Measurements from ENCODE around the gene PIK3AP1. TPM values are rescaled to one million over a fixed set of nuclear protein-coding genes. Genes with fewer than 3 reads are reported as not detected.
A peak's percentile ranks its signal among the peaks of the same experiment; 100 is the strongest.

Gene PIK3AP1
- total RNA-seq, 1 experiment from 2014 or later = 3.7 TPM

- no peak for TF ChIP-seq EZH2phosphoT487 (IDR thresholded peaks at IDR 0.05; ENCODE audit: borderline replicate concordance, low read length)
- TF ChIP-seq EZH2 (IDR thresholded peaks at IDR 0.05; ENCODE audit: low read length, unreplicated experiment) = no peak
- TF ChIP-seq, protein P1, sequence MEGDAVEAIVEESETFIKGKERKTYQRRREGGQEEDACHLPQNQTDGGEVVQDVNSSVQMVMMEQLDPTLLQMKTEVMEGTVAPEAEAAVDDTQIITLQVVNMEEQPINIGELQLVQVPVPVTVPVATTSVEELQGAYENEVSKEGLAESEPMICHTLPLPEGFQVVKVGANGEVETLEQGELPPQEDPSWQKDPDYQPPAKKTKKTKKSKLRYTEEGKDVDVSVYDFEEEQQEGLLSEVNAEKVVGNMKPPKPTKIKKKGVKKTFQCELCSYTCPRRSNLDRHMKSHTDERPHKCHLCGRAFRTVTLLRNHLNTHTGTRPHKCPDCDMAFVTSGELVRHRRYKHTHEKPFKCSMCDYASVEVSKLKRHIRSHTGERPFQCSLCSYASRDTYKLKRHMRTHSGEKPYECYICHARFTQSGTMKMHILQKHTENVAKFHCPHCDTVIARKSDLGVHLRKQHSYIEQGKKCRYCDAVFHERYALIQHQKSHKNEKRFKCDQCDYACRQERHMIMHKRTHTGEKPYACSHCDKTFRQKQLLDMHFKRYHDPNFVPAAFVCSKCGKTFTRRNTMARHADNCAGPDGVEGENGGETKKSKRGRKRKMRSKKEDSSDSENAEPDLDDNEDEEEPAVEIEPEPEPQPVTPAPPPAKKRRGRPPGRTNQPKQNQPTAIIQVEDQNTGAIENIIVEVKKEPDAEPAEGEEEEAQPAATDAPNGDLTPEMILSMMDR (conservative IDR thresholded peaks at IDR 0.05; ENCODE audit: low read depth, low read length) = no peak
- no peaks in the 10 kb centered on the region for H3K9me2 ChIP-seq (replicated peaks; ENCODE audit: low read length)
- no peak overlapping the region for H2AFZ ChIP-seq (ENCODE audit: low read length)
- no peaks in the 10 kb centered on the region for H3F3A ChIP-seq (ENCODE audit: low read length, unreplicated experiment)
- POLR2A ChIA-PET (ENCODE audit: unreplicated experiment) = no interaction called here
- no peaks in the 10 kb centered on the region for H3K9me3 ChIP-seq (ENCODE audit: low read length)
- DNase-seq (peak; percentile 17), ATAC-seq (no peak)
- no peak overlapping the region for H3K9ac ChIP-seq (ENCODE audit: low read length)
- no TSS peak for BruUV-seq (replicated peaks)
- H3K4me1 ChIP-seq (ENCODE audit: insufficient read depth, low read length) = peaks cover 6% of the 10 kb centered on the region
- no peaks in the 10 kb centered on the region for H4K20me1 ChIP-seq (ENCODE audit: low read length)
- H3K4me2 ChIP-seq (ENCODE audit: low read length) = no peak overlapping the region
- H3K79me2 ChIP-seq (ENCODE audit: low read length) = no peaks in the 10 kb centered on the region
- no peak overlapping the region for H3K27ac ChIP-seq (ENCODE audit: low read length)
- H3K4me3 ChIP-seq (ENCODE audit: low read length) = no peak overlapping the region
- H3K36me3 ChIP-seq (ENCODE audit: low read depth, low read length) = no peaks in the 10 kb centered on the region
- intact Hi-C loops (cut with micrococcal nuclease) = no loop called here
- CTCF ChIA-PET = no interaction called here
- H3K27me3 ChIP-seq (ENCODE audit: low read length) = no peaks in the 10 kb centered on the region
Measured at GRCh38 chr10:96606216-96606615, 114.1 kb downstream of the PIK3AP1 start.

GRCh38 chr10:96600337-96600736 lies 120.0 kb downstream of the PIK3AP1 start:
- Histone ChIP-seq H3K9me3 (ENCODE audit: low read length) (no peaks in the 10 kb centered on the region), H3K4me3 (ENCODE audit: low read length) (no peak overlapping the region), H3K9me2 (replicated peaks; ENCODE audit: low read length) (no peaks in the 10 kb centered on the region), H3K27me3 (ENCODE audit: low read length) (no peaks in the 10 kb centered on the region), H3K79me2 (ENCODE audit: low read length) (no peaks in the 10 kb centered on the region), H4K20me1 (ENCODE audit: low read length) (no peaks in the 10 kb centered on the region), H3K27ac (ENCODE audit: low read length) (no peak overlapping the region), H3K4me1 (ENCODE audit: insufficient read depth, low read length) (peaks cover 7% of the 10 kb centered on the region), H2AFZ (ENCODE audit: low read length) (no peak overlapping the region), H3F3A (ENCODE audit: low read length, unreplicated experiment) (no peaks in the 10 kb centered on the region), H3K36me3 (ENCODE audit: low read depth, low read length) (no peaks in the 10 kb centered on the region), H3K4me2 (ENCODE audit: low read length) (no peak overlapping the region), H3K9ac (ENCODE audit: low read length) (no peak overlapping the region)
- intact Hi-C loops (cut with micrococcal nuclease) = no loop called here
- TF ChIP-seq EZH2 (IDR thresholded peaks at IDR 0.05; ENCODE audit: low read length, unreplicated experiment) = no peak
- TF ChIP-seq EZH2phosphoT487 (IDR thresholded peaks at IDR 0.05; ENCODE audit: borderline replicate concordance, low read length) = no peak
- no TSS peak for BruUV-seq (replicated peaks)
- ATAC-seq (no peak), DNase-seq (no peak)
- CTCF ChIA-PET = no interaction called here
- POLR2A ChIA-PET (ENCODE audit: unreplicated experiment) = no interaction called here

GRCh38 chr10:96598846-96599245 lies 121.5 kb downstream of the PIK3AP1 start:
- ATAC-seq = no peak

More at GRCh38 chr10:96598846-96599245, 121.5 kb downstream of the PIK3AP1 start:
- H2AFZ ChIP-seq (ENCODE audit: low read length) = no peak overlapping the region
- no peak overlapping the region for H3K27ac ChIP-seq (ENCODE audit: low read length)
- BruUV-seq (replicated peaks) = no TSS peak
- H3K4me3 ChIP-seq (ENCODE audit: low read length) = no peak overlapping the region
- no peaks in the 10 kb centered on the region for H3K36me3 ChIP-seq (ENCODE audit: low read depth, low read length)
- no peaks in the 10 kb centered on the region for H3K9me3 ChIP-seq (ENCODE audit: low read length)
- no peaks in the 10 kb centered on the region for H3K9me2 ChIP-seq (replicated peaks; ENCODE audit: low read length)
- no peaks in the 10 kb centered on the region for H3K79me2 ChIP-seq (ENCODE audit: low read length)
- no peak overlapping the region for H3K9ac ChIP-seq (ENCODE audit: low read length)
- H3K27me3 ChIP-seq (ENCODE audit: low read length) = no peaks in the 10 kb centered on the region
- intact Hi-C loops (cut with micrococcal nuclease) = no loop called here
- TF ChIP-seq EZH2 (IDR thresholded peaks at IDR 0.05; ENCODE audit: low read length, unreplicated experiment) = no peak
- TF ChIP-seq EZH2phosphoT487 (IDR thresholded peaks at IDR 0.05; ENCODE audit: borderline replicate concordance, low read length) = no peak
- TF ChIP-seq, protein P1 (conservative IDR thresholded peaks at IDR 0.05; ENCODE audit: low read depth, low read length) = no peak
- POLR2A ChIA-PET (ENCODE audit: unreplicated experiment) = no interaction called here
- H3K4me2 ChIP-seq (ENCODE audit: low read length) = no peak overlapping the region
- no peaks in the 10 kb centered on the region for H3F3A ChIP-seq (ENCODE audit: low read length, unreplicated experiment)
- CTCF ChIA-PET = no interaction called here
- peaks cover 7% of the 10 kb centered on the region for H3K4me1 ChIP-seq (ENCODE audit: insufficient read depth, low read length)
- no peaks in the 10 kb centered on the region for H4K20me1 ChIP-seq (ENCODE audit: low read length)
- no peak for DNase-seq

Measured in PC-3 (cell line).